MCF 10A (cell line): ENCODE measurements around the gene KIF4A. TPM values are rescaled to one million over a fixed set of nuclear protein-coding genes. Genes with fewer than 3 reads are reported as not detected.

Source experiments
- BruUV-seq: library from RNA; stranded (reverse); fragments of 400-500 nt; replicated peaks from 2 replicates; lab custom pipeline; 2021; lab: Mats Ljungman, UMichigan
- CTCF ChIA-PET: fragments of 300-600 bp; sonication (Branson Sonifier 250); formaldehyde crosslinking; extraction: SDS; loops from one replicate; lab custom pipeline; 2021; ENCODE audit warnings: antibody characterized with exemption, inconsistent platforms; lab: Yijun Ruan, JAX
- POLR2A ChIA-PET: fragments of 300-600, 350-650 bp; sonication (Branson Sonifier 250); formaldehyde crosslinking; extraction: SDS; loops from one replicate; lab custom pipeline; 2020; ENCODE audit warnings: antibody characterized with exemption, inconsistent platforms; lab: Yijun Ruan, JAX
- DNase-seq: peaks from one replicate; pipeline ENCODE4 v3.0.0-alpha.2; 2018; ENCODE audit not compliant: unreplicated experiment
- H3K27ac Mint-ChIP-seq: one replicate; pipeline ENCODE4 v1.8.0; 2022; ENCODE audit warnings: mild to moderate bottlenecking, low read depth, mixed read lengths; ENCODE audit not compliant: unreplicated experiment
- H3K27me3 Mint-ChIP-seq: one replicate; pipeline ENCODE4 v1.8.0; 2022; ENCODE audit warnings: mixed read lengths; ENCODE audit not compliant: insufficient read depth, unreplicated experiment
- H3K36me3 Mint-ChIP-seq: one replicate; pipeline ENCODE4 v1.8.0; 2022; ENCODE audit warnings: mild to moderate bottlenecking, moderate library complexity, mixed read lengths; ENCODE audit not compliant: insufficient read depth, unreplicated experiment
- H3K4me1 Mint-ChIP-seq: one replicate; pipeline ENCODE4 v1.8.0; 2022; ENCODE audit warnings: mixed read lengths; ENCODE audit not compliant: insufficient read depth, unreplicated experiment
- H3K4me3 Mint-ChIP-seq: one replicate; pipeline ENCODE4 v1.8.0; 2022; ENCODE audit warnings: mild to moderate bottlenecking, moderate library complexity, mixed read lengths; ENCODE audit not compliant: unreplicated experiment
- H3K9me3 Mint-ChIP-seq: one replicate; pipeline ENCODE4 v1.8.0; 2022; ENCODE audit warnings: mixed read lengths; ENCODE audit not compliant: unreplicated experiment
- intact Hi-C: fragments of 100-400 bp; cut with micrococcal nuclease; formaldehyde crosslinking; loops from 2 replicates; pipeline ENCODE4 v1.14.1; 2022
- total RNA-seq: library from RNA; stranded (reverse); gene quantifications from 2 replicates; pipeline ENCODE4 v1.2.3, GENCODE V29; 2022
- TF ChIP-seq, protein P1 (sequence below): fragments of 200-600 bp; IDR thresholded peaks from one replicate; pipeline ENCODE4 v1.8.0; 2022; ENCODE audit warnings: antibody characterized with exemption, mild to moderate bottlenecking; ENCODE audit not compliant: unreplicated experiment

Gene KIF4A
- total RNA-seq, 1 experiment from 2014 or later, result 19.0 TPM

DNA sequence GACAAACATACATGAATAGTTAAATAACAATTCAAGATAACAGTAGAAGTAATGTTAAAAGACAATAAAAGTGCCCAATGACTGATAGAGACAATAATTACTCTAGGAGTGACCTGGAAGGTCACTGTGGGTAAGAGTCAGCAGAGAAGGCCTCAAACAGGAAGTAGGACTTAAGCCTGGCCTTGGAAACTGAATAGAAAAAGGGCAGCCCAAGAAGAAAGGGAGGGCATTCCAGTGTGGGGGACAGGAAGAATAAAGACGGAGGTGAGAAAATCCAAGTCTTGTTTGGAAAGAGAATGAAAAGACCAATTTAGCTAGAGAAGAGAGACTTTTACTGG is 35.9 kb upstream of the KIF4A start:
- TF ChIP-seq, protein P1, sequence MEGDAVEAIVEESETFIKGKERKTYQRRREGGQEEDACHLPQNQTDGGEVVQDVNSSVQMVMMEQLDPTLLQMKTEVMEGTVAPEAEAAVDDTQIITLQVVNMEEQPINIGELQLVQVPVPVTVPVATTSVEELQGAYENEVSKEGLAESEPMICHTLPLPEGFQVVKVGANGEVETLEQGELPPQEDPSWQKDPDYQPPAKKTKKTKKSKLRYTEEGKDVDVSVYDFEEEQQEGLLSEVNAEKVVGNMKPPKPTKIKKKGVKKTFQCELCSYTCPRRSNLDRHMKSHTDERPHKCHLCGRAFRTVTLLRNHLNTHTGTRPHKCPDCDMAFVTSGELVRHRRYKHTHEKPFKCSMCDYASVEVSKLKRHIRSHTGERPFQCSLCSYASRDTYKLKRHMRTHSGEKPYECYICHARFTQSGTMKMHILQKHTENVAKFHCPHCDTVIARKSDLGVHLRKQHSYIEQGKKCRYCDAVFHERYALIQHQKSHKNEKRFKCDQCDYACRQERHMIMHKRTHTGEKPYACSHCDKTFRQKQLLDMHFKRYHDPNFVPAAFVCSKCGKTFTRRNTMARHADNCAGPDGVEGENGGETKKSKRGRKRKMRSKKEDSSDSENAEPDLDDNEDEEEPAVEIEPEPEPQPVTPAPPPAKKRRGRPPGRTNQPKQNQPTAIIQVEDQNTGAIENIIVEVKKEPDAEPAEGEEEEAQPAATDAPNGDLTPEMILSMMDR, result no peak
- Mint-ChIP-seq H3K36me3 (no peaks in the 10 kb centered on the region), H3K9me3 (no peaks in the 10 kb centered on the region), H3K4me1 (peaks cover 7% of the 10 kb centered on the region), H3K4me3 (no peak overlapping the region), H3K27ac (peak overlapping the region; percentile 81), H3K27me3 (peaks cover 54% of the 10 kb centered on the region)
- POLR2A ChIA-PET, result interaction anchor here (0.7 to 1.2 kb wide), 3 partner anchors 13 to 36 kb away, joined by 3 read pairs; partner anchors contain the start of genes KIF4A and PDZD11
- CTCF ChIA-PET, result interaction anchor here (0.9 to 1.8 kb wide), 2 partner anchors 8 to 59 kb away, joined by 4 to 6 read pairs; no protein-coding TSS in a partner anchor
- no peak for DNase-seq
- intact Hi-C loops, result no loop called here
- BruUV-seq, result TSS peak; percentile 52

DNA sequence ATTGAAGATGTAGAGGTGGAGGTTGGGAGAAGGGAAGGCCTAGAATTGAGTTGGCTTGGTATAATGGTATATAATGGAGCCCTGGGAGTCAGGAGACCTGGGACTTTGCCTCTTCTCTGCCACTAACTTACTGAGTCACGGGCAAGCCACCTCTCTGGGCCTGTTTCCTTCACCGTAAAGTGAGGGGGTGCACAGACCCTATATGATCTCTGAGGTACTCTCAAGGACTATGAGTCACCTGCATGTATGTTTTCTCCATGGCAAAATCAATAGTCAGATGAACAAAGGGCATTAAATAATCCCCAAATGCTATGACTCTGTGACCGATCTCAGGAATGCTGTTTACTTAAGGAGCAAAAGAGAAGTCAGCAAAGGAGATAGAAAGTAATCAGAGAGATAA is 35.0 kb upstream of the KIF4A start:
- peaks cover 7% of the 10 kb centered on the region for H3K4me1 Mint-ChIP-seq
- no peaks in the 10 kb centered on the region for H3K9me3 Mint-ChIP-seq
- no peak overlapping the region for H3K27ac Mint-ChIP-seq
- DNase-seq, result no peak
- H3K4me3 Mint-ChIP-seq, result no peak overlapping the region
- intact Hi-C loops, result no loop called here
- no TSS peak for BruUV-seq
- TF ChIP-seq, protein P1, result no peak
- H3K27me3 Mint-ChIP-seq, result peaks cover 50% of the 10 kb centered on the region
- ChIA-PET POLR2A (interaction anchor here (1.0 kb wide), 1 partner anchor 14 kb away, joined by 3 read pairs; no protein-coding TSS in a partner anchor), CTCF (no interaction called here)
- no peaks in the 10 kb centered on the region for H3K36me3 Mint-ChIP-seq

DNA sequence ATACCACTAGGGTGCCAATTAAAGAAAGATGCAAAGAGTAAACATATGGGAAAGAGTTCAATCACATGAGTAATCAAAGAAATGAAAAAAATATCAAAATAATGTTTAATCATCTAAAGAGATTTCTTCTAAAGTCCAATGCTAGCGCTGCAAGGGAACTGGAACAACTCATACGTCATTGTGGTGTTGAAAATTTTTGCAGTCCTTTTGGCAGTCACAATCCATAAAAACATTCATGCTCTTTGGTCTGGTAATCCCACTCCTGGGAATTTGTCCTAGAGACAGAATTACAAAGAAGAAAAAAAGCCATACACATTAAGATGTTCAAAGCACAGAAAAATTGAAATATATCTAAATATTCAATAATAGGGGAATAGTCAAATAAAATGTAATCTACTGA is 34.5 kb upstream of the KIF4A start:
- BruUV-seq, result no TSS peak
- TF ChIP-seq, protein P1, result no peak
- no peak for DNase-seq
- Mint-ChIP-seq H3K4me1 (peaks cover 7% of the 10 kb centered on the region), H3K9me3 (no peaks in the 10 kb centered on the region), H3K4me3 (no peak overlapping the region), H3K27me3 (peaks cover 45% of the 10 kb centered on the region), H3K36me3 (no peaks in the 10 kb centered on the region), H3K27ac (no peak overlapping the region)
- intact Hi-C loops, result no loop called here
- ChIA-PET CTCF (no interaction called here), POLR2A (no interaction called here)

DNA sequence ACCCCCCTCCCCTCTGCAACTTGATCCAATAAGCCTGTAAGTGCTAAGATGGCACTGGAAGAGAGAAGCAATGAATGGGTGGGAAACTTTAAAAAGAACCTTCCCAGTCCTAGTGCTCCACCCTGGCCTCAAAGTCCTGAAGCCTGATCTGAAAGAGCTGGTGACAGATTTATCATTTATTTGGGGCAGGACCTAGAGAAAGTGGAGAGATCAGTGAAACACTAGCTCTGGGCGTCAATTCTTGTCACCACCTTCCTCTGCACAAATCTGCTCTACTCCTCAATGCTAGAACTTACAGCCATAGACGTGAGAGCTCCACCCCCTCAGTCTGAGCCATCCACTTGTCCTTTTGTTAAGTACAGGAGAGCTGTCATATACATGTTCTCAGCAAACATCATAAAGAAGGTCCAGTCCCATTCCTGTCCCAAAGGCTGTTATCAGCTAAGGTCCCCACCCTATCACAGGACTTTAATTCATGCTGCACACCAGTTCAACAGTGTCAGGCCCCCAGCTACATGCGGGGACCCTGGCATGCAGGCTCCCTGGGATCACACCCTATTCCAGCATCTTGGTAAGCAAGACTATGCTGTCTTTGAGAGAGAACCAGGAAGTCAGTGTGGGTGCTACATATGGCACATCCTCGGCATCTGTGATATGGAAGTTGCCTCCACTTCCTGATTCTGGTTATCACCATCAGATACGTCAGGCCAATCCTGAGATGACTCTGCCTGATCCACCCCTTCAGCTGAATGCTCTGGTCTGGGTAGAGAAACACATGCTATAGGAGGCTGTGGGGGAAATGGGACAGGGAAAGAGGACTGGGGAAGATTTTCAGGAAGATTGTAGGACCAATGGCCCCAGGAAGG is 32.2 kb upstream of the KIF4A start:
- POLR2A ChIA-PET, result no interaction called here
- TF ChIP-seq, protein P1, result no peak
- BruUV-seq, result no TSS peak
- H3K27ac Mint-ChIP-seq, result no peak overlapping the region
- H3K4me3 Mint-ChIP-seq, result no peak overlapping the region
- intact Hi-C loops, result no loop called here
- H3K27me3 Mint-ChIP-seq, result peaks cover 51% of the 10 kb centered on the region
- peaks cover 7% of the 10 kb centered on the region for H3K4me1 Mint-ChIP-seq
- H3K36me3 Mint-ChIP-seq, result no peaks in the 10 kb centered on the region
- DNase-seq, result no peak
- CTCF ChIA-PET, result interaction anchor here (0.6 kb wide), 1 partner anchor 162 kb away, joined by 3 read pairs; no protein-coding TSS in a partner anchor
- H3K9me3 Mint-ChIP-seq, result no peaks in the 10 kb centered on the region
